GM19035 (cell line): ENCODE data around the gene PLIN5.

Experiments used
- ATAC-seq: cut with Tn5 transposase; IDR thresholded peaks from one replicate; pipeline ENCODE4 v1.9.1; 2021; ENCODE audit not compliant: unreplicated experiment

The PLIN5 gene, protein sequence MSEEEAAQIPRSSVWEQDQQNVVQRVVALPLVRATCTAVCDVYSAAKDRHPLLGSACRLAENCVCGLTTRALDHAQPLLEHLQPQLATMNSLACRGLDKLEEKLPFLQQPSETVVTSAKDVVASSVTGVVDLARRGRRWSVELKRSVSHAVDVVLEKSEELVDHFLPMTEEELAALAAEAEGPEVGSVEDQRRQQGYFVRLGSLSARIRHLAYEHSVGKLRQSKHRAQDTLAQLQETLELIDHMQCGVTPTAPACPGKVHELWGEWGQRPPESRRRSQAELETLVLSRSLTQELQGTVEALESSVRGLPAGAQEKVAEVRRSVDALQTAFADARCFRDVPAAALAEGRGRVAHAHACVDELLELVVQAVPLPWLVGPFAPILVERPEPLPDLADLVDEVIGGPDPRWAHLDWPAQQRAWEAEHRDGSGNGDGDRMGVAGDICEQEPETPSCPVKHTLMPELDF

DNA sequence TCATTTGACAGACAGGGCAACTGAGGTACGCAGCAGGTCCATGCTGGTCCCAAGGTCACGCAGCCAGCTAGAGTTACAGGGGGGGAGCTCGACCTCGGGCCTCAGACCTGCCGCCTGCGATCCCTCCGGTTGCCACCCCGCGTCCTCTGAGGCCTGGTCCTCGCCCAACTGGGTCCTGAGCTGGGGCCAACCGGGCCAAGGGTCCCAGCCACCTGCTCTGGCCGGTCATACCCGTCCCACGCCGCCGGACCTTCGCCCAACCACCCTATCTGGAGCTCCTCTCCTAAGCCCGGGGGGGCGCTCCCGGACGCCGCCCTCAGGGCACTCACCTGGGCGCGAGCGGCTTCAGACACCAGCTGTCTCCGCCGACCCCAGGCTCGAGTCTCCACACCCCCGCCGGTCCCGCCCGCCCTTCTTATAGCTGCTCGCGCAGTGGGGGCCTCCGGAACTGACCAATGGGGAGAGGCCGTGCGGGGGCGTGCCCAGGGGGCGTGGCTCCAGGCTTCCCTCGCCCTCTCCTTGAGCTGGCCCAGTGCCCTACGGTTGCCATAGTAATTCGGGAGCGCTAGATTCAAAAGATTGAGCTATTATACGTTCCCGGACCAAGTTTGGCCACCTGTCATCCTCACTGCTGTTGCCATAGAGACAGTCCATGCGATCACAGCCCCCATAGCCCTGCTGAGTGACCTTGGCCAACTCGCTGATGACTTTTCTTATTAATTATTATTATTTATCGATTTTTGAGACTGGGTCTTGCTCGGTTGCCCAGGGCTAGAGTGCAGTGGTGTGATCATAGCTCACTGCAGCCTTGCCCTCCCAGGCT is at the start of gene PLIN5:
TSS of gene PLIN5 (minus strand) at position 389 of the 823 bp plus-strand sequence. CDS start 1,150 bp downstream, outside the sequence.
- no peak for ATAC-seq

DNA sequence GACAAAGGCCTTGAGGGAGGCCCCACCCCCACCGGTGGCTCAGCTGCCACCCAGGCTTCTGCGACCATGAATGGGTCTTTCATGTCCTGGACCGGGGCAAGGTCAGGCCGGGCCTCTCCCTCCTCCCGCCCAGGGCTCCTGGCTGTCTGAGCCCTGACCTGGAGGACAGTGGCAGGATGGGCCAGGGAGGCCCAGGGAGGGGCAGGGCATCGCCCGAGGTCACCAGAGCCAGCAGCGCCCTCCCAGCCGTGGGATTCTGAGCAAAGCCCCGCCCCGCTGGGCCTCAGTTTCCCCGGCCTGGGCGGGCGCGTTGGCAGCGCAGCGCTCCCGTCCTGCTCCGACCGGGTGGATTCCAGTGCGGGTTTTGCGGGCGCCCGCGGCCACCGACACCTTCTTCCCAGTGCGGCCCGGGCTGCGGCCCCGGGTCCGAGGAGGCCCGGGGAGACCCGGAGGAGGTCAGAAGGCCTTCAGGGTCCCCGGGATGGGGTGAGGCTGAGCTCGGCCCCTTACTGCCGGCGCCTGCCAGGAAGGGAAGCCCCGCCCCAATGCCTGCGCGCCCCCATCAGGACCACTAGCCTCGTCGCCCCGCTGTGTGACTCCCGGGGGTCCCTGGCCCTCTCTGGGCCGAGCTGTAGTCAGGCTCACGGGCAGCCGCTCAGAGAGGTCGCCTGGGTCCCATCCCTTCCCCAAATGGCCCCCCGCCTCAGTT is 49.1 kb upstream of the PLIN5 start:
- no peak for ATAC-seq

DNA sequence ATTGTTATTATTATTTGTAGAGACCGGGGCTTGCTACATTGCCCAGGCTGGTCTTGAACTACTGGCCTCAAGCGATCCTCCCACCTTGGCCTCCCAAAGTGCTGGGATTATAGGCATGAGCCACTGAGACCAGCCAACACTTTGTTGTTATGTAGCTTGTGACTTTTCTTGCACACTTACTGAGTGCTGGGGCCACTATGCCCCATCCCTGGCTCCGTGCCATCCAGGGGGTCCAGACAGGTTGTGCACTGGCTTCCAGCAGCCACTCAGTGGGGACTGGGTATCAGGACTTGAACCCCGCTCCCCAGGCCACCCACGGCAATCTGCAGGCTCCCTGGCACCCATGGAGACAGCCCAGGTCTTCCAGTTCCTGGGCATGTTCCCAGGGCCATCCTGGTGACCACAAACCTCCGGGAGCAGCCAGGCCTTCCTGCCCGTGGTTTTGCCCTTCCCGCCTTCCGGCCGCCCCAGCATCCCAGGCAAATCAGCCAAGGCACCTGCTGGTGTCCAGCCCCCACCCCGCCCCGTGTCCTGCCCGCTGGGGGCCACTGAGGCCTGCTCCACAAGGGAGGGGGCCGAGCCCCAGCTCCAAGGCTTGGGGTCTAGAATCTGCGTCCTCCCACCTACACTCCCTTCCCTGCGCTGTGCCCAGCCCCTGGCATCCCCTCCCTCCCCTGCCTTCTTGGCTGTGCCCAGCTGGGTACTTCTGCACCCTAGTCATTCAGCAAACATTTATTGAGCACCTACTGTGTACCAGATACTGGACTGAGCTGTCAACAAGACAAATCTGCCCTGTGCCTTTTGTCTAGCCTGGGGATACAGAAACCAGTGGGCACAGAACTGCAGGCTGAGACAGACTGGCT is 48.2 kb upstream of the PLIN5 start:
- ATAC-seq = no peak

DNA sequence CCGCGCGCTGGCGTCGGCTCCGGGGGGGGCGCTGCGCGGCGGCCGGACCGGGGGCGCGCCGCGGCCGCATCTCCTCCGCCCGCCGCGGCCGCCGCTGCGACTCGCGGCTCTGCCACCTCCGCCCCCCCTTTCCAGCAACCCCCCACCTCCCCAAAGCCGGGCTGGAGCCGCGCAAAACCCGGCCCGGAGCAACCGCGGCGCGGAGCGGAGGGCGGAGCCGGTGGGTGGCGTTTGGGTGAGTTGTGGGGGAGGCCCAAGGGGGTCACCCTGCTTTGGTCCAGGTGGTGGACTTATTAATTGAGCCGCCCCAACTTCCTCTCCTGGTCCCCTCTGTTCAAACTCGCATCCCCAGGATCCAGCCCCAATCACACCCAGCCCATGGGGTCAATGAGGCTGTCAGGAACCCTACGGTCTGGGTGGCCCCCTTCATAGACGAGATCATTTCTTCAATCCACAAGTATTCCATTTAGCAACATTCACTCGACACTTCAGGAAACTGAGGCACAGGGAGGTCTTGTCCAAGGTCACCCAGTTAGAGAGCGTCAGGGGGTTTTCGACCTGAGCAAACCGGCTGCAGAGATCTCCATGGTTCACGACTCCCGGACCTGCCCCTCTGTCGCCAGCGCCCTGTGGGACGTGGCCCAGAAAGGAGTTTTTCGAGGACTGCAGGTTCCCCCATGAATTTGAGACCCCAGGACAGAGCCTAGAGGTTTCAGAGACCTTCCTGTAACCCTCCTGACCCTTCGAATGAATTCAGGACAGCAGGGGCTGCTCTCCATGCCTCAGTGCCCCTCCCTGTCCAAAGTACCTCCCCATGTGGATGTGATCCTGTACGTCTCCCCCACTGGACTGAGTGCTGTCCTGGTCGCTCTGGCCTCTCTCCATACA is 46.9 kb upstream of the PLIN5 start:
- no peak for ATAC-seq

DNA sequence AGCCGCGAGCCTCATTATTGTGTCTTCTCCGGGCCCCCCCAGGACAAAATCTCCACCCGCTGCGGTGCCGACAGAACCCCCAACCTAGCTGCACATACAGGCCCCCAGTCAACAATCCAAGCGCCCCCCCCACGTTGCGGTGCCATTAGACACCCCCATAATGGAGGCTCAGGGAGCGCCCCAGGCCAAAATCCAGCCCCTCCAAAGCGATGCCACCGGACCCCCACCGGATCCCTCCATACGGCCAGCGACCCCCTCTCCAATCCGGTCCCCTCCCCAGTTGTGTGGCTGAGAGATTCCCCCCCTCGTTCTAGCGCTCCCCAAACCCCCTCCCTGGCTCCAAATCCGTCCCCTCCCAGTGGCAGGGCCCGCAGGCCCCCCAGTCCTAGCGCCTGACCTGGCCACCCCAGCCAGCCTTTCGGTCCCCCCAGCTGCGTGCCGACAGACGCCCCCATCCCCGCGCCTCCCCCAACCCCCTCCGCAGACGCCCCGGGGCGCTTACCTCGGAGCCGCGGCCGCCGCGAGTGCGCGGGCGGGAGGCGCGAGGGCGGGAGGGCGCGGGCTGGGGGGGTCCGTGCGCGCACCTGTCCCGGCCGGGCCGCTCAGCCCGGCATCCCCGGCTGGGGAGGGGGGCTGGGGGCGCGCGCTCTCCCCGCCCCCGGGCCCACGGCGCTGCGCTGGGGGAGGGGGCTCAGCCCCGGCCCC is 46.1 kb upstream of the PLIN5 start:
- no peak for ATAC-seq

DNA sequence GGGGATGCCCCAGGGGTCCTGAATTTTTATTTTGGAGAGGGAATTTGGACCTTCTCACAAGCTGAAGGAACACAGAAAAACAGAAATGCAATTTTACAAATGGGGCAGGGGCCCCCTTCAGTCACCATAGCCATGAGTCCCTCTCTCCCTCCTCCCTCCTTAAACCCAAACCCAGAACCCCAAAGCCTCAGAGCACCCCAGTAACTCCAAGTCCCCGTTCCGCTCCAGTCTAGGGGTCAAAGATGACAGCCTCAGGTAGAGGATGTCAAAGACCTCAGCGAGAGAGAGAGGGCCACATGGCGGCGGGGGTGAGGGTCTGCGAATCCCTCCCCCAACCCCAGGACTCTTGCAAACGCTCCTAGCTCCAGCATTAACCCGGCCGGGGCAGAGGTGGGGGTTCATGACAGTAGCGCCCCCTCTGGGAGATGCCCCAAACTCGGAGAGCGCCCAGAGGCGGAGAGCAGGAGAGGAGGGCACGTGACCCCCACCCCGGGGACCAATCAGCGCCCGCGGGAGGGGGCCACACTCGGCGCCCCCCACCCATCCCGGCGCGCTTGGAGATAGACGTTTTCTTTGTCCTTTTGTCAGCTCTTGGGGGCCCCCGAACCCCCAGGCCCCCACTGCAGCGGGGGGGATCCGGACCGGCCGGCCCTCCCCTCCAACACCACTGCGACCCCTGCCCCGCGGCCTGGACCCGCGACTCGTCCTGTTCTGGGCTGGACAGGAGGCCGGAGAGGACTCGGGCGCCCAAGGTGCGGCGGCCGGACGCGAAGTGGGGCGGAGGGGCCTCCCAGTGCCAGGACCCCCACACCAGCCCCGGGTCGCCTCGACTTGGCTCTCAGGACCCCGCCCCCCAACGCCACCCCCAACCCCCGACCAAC is 45.2 kb upstream of the PLIN5 start:
- ATAC-seq = no peak

DNA sequence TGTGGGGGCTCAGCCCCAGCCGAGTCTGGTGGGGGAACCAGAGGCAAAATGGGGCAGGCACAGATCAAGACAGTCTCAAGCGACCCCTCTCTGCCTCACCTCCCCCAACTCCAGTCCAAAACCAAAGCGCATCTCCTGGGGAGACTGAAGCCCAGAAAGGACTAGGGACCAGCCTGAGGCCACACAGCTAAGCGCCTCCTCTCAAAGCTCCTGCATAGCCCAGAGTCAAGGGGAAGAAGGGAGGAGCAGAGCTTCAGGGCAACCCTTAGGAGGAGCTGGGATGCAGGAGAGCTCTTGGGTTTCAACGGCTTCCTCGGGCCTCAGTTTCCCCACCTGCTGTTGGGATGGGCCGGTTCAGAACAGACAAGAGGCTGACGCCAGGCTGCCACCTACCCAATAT is 44.4 kb upstream of the PLIN5 start:
- no peak for ATAC-seq

DNA sequence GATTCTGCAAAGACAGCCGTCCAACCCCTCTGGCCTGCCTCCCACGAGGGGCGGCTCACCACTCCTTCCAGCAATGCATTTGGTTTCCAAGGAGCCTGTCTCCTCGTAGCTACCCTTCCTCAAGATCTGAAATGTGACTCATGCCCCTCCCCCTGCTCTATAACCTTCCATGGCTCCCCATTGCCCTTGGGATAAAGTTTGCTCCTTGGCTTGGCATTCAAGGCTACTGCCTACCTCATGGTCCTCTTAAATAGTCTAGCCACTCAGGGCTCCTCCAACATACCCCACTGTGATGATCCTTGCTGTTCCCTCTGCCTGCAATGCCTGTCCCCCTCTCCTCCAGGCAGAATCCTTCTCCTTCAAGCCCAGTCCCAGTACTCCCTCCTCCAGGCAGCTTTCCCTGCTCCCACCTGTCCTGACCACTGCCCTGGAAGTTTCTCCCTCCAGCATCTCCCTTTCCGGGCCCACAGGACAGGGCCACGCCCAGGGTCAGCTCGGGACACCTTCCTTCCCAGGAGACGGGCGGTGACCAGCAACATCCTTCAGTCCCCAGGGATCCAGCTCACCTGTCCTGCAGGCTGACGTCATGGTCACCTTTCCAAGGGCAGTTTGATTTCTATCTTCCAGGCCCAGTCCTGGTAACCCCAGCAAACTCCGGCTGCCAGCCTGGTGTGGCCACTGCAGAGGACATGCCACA is 43.7 kb upstream of the PLIN5 start:
- no peak for ATAC-seq

DNA sequence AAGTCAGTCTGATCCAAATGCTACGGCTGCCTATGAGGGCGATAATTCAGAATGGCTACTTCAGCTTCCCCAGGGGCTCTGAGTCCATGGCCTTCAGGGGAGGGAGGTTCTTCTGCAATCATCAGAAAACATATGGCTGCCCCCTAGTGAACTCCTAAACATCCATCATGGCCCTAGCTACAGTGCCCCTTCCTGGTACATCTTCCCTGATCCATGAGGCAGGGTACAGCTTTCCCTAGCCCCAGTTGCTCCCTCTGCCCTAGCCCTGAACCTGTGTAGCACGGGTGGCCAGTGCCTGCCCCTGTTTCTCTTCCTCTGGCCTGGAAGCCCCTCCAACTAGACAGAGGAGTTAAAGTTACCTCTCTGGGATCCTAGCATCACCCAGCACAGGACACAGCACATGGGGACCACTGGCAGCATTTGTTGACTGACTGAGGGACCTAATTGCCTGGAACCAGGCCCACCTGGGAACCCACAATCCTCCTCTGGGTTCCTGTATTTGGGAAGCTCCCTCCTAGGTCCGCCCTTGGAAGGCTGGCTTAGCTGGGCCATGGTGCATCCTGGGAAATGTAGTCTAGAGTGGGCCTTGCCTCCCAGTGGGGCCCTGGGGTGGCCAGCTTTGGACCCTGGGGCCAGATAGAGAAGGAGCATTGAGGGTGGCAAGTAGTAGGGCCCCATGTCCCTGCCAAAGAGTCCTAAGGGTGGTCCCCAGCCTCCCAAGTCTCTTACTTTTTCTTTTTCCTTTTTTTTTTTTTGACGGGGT is 42.2 kb upstream of the PLIN5 start:
- ATAC-seq = no peak

DNA sequence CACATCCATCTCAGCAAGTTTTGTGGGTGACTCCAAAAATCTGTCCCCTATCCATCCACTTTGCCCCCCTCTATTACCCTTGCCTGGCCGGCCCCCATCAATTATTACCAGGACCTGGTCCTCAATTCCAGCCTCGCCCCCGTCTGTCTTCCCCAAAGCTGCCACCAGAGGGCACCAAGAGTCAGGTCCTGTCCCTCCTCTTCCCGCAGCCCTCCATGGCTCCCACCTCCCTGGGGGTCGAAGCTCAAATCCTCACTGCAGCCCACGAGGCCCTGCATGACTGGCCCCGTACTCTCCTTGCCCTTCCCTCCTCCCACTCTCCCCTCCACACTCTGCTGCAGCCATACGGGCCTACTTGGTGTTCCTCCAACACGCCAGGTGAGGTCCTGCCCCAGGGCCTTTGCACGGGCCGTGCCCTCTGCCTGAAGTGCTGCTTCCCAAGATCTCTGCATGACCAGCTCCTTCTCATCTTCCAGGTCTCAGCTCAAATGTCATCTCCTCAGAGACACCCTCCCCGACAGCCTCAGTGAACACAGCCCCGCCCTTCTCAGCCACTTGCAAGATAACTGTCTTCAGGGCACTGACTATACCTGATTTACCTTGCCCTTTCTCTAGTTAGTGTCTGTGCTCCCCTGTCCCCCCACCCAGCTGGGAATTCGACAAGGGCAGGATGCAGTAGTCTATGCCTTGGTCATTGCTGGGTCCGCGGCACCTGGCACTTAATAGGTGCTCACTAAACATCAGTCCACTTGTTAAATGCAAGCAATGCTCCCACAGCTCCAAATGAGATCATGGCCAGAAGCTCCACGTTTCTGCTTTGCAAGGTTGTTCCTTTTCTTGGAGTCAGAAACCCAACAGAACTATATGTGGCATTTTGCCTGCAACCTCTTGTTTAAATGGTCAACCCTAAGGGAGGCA is 41.3 kb upstream of the PLIN5 start:
- no peak for ATAC-seq

DNA sequence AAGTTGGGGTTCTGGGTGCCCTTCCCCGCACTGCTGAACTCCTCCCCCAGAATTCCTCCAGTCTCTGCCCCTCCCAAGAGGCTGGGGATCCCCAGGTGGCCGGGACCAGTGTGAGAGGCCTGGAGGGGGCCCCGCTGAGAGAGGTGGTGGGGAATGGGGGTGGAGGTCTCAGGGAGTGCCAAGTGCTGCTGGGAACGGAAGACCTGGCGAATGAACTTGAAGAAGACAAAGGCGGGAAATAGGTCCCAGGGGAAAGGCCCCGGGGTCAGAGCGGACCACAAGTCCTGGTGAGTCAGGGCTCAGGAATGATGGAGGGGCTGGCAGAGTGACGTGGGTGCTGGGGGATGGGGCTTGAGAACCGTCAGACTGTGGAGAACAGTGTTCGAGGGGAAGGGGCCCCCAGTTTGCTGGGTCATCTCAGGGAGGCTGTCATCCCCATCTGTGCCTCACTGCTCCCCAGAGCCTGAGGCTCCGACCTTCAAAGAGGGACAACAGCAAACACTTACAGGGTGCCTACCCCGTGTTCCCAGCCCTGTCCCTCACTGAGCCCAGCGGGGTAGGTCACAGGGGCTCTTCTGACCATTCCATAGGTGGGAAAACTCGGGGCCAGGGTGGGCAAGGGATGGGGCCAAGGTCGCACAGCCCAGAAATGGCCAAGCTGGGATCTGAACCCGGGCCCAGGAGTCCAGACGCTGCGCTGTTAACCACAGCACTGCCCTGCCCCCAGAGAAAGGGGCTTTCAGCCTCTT is 40.4 kb upstream of the PLIN5 start:
- ATAC-seq = no peak

DNA sequence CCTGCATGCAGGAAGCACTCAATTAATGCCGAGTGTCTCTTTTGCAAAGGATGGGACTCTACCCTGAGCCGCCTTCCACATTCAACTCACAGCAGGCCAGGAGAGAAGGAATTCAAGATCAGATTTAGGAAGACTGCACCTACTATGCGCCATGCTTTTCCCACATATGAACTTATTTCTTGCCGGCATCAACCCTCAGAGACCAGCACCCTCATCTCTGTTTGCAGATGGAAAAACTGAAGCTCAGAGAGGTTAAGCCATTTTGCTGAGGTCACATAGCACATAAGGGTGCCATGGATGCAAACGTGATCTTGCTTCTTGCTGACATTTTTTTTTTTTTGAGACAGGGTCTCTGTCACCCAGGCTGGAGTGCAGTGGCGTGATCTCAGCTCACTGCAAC is 38.7 kb upstream of the PLIN5 start:
- no peak for ATAC-seq

DNA sequence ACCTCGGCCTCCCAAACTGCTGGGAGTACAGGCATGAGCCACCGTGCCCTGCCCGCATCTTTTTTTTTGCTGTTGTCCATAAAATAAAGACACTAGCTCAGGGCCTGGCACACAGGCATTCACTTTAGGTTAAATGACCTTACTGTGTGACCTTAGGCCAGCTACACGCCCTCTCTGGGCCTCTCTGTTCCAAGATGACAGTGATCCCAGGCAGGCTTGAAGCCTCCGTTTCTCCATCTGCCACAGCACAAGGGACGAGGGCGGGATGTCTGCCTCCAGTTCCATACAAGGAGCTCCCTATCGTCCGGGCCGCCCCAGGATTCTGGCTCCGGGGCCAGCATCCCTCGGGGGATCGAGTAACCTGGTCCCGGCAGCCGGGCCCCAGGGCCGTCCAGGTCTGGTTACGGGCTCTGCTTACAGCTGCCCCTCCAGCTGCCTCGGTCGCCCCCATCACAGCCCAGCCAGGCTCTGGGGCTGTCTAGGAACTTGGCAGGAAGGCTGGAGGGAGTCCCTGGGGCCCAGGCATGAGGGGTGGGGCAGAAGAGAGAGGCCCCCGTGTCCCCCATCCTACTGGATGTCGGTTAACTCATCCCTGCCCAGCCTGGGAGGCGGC is 36.4 kb upstream of the PLIN5 start:
- ATAC-seq = no peak

DNA sequence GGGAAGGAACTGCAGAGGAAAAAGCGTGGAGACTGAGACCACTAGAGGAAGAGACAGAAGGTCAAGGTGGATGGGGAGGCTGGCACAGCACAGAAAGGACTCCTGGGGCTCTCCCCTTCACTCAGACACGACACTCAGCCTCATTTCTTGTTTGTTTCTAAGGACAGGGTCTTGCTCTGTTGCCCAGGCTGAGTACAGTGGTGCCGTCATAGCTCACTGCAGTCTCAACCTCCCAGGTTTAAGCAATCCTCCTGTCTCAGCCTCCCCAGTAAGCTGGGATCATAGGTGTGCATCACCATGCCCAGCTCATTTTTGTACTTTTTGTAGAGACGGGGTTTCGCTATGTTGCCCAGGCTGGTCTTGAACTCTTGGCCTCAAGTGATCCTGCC is 35.9 kb upstream of the PLIN5 start:
- no peak for ATAC-seq
